ENCODE measurements around the gene INAVA. TPM values are rescaled to one million over a fixed set of nuclear protein-coding genes. Genes with fewer than 3 reads are reported as not detected.

INAVA gene
- total RNA-seq, 1 experiment from 2014 or later = 36.8 TPM

DNA sequence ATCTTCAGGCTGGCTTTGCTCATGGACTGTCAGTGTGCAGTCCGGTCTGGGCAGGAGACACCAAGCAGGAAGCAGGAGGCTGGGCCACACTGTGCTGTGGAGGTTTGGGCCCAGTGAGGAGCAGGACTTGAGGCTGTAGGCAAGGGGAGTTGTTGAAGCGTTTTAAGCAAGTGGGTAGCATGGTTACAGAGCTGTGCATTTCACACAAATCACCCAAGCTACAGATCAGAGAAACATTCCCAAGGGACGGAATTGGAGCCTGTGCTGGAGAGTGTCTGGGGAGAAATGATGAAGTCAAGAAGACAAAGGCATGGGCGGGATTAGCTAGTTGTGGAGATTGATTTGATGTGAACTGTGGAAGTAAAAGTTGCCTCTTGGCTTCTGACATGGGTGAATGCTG lies 67.9 kb downstream of the INAVA start:
- Histone ChIP-seq H2AFZ (ENCODE audit: low read length) (no peak overlapping the region), H4K8ac (replicated peaks; ENCODE audit: insufficient read length, low read depth, low read length) (no peak overlapping the region), H3K27ac (ENCODE audit: insufficient read length, low read depth, low read length) (no peak overlapping the region), H2AK5ac (ENCODE audit: insufficient read length, low read length) (no peak overlapping the region), H3K27me3 (ENCODE audit: insufficient read depth, low read length) (no peaks in the 10 kb centered on the region), H3K23ac (ENCODE audit: insufficient read length, low read depth, low read length) (no peak overlapping the region), H4K5ac (ENCODE audit: insufficient read length, low read depth, low read length) (no peak overlapping the region), H3K56ac (ENCODE audit: insufficient read length, low read depth, low read length) (no peak overlapping the region), H2BK5ac (ENCODE audit: insufficient read length, low read length) (no peak overlapping the region), H2BK20ac (ENCODE audit: low read depth, low read length, poor library complexity, severe bottlenecking) (no peak overlapping the region), H3K9me3 (ENCODE audit: control insufficient read depth, low read depth, low read length) (no peaks in the 10 kb centered on the region), H3K4ac (ENCODE audit: low read depth, low read length) (no peak overlapping the region), H4K20me1 (ENCODE audit: control insufficient read depth, insufficient read depth, insufficient read length) (no peaks in the 10 kb centered on the region), H3K9ac (ENCODE audit: extremely low read depth, insufficient read length, low read length) (no peak overlapping the region), H3K79me1 (ENCODE audit: insufficient read depth, low read depth, low read length, poor library complexity, severe bottlenecking) (no peaks in the 10 kb centered on the region), H3K4me2 (ENCODE audit: insufficient read depth, insufficient read length, low read length) (no peak overlapping the region), H4K91ac (ENCODE audit: insufficient read length, low read depth, low read length) (no peak overlapping the region), H2BK120ac (ENCODE audit: low read depth, low read length, poor library complexity, severe bottlenecking) (no peak overlapping the region), H3T11ph (ENCODE audit: low read length) (no peak overlapping the region), H3K23me2 (ENCODE audit: insufficient read length, low read depth, low read length, poor library complexity, severe bottlenecking) (no peaks in the 10 kb centered on the region), H3K14ac (ENCODE audit: insufficient read depth, low read length) (no peak overlapping the region), H2BK12ac (ENCODE audit: insufficient read length, low read depth, low read length) (no peak overlapping the region), H3K18ac (ENCODE audit: insufficient read length, low read depth, low read length) (no peak overlapping the region), H2BK15ac (ENCODE audit: low read depth, low read length) (no peak overlapping the region), H3K79me2 (ENCODE audit: insufficient read depth, low read length) (no peaks in the 10 kb centered on the region), H3K4me1 (ENCODE audit: insufficient read depth, low read length) (no peaks in the 10 kb centered on the region)
- no peak overlapping the region for H3K27ac Mint-ChIP-seq
- no peaks in the 10 kb centered on the region for H3K9me3 Mint-ChIP-seq
- peaks cover 5% of the 10 kb centered on the region for H3K27me3 Mint-ChIP-seq (ENCODE audit: low read depth)
- peak; percentile 17 for DNase-seq
- TF ChIP-seq, protein P1, sequence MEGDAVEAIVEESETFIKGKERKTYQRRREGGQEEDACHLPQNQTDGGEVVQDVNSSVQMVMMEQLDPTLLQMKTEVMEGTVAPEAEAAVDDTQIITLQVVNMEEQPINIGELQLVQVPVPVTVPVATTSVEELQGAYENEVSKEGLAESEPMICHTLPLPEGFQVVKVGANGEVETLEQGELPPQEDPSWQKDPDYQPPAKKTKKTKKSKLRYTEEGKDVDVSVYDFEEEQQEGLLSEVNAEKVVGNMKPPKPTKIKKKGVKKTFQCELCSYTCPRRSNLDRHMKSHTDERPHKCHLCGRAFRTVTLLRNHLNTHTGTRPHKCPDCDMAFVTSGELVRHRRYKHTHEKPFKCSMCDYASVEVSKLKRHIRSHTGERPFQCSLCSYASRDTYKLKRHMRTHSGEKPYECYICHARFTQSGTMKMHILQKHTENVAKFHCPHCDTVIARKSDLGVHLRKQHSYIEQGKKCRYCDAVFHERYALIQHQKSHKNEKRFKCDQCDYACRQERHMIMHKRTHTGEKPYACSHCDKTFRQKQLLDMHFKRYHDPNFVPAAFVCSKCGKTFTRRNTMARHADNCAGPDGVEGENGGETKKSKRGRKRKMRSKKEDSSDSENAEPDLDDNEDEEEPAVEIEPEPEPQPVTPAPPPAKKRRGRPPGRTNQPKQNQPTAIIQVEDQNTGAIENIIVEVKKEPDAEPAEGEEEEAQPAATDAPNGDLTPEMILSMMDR (conservative IDR thresholded peaks at IDR 0.05) = no peak
- WGBS (ENCODE audit: extremely low coverage, insufficient read length, low lambda C conversion rate) = no CpG with 5 or more reads among the region's 4 CpGs
- no peaks in the 10 kb centered on the region for H3K36me3 Mint-ChIP-seq (ENCODE audit: insufficient read depth in 1 of 3, low read depth in 3 of 3)
- H3K4me3 Mint-ChIP-seq = no peak overlapping the region
- H3K4me1 Mint-ChIP-seq = peaks cover 6 to 11% of the 10 kb centered on the region in 2 experiments

Measured in H9 (cell line).